Measurements from ENCODE around the gene NTN1.

DNA sequence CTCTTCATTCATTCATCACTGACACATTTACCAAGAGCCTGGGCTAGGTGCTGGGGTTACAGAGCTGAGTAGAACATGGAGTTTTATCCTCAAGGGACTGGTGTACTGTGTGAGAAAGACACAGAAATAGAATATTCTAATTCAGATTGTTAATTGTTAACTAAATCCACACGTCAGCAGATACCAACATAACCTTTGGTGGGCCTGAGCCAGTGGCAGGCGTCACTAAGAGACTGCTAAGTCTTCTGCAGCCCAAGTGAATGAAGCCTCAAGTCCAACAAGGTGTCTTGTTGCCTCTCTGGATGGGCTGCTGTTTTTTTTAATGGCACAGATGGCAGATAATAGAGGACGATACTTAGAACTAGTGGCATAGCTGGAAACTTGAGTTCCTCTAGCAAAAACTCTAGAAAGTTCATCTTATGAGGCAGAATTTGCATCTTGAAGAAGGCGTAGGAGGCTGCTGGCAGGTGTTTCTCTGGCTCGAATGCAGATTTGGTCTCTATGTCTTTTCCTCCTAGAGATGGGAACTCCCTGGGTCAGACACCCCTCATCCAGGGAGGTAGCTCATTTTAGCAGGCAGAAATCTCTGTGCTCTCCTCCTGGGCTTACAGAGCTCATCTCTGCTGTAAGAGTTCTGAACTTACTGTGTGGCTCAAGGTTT lies 179.5 kb downstream of the NTN1 start:
- TF ChIP-seq, protein P1, sequence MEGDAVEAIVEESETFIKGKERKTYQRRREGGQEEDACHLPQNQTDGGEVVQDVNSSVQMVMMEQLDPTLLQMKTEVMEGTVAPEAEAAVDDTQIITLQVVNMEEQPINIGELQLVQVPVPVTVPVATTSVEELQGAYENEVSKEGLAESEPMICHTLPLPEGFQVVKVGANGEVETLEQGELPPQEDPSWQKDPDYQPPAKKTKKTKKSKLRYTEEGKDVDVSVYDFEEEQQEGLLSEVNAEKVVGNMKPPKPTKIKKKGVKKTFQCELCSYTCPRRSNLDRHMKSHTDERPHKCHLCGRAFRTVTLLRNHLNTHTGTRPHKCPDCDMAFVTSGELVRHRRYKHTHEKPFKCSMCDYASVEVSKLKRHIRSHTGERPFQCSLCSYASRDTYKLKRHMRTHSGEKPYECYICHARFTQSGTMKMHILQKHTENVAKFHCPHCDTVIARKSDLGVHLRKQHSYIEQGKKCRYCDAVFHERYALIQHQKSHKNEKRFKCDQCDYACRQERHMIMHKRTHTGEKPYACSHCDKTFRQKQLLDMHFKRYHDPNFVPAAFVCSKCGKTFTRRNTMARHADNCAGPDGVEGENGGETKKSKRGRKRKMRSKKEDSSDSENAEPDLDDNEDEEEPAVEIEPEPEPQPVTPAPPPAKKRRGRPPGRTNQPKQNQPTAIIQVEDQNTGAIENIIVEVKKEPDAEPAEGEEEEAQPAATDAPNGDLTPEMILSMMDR (IDR thresholded peaks at IDR 0.05), result no peak
- TF ChIP-seq POLR2A (IDR thresholded peaks at IDR 0.05), result no peak

Data from breast epithelium (tissue), 3 donors.